Smooth muscle cell (in vitro differentiated cells): ENCODE measurements around the gene SUMO2. TPM values are rescaled to one million over a fixed set of nuclear protein-coding genes. Genes with fewer than 3 reads are reported as not detected.
A peak's percentile ranks its signal among the peaks of the same experiment; 100 is the strongest.

ENCODE experiments used
- DNase-seq: peaks from one replicate; lab custom pipeline; 2025; ENCODE audit not compliant: unreplicated experiment; lab: John Stamatoyannopoulos, UW
- H2AFZ ChIP-seq: fragments of 200-600 bp; sonication (generic); 2 replicates; pipeline ENCODE4 v1.6.0; 2016; ENCODE audit warnings: antibody characterized with exemption, low read depth, mild to moderate bottlenecking
- H3F3A ChIP-seq: fragments of 200-600 bp; sonication (generic); 2 replicates; pipeline ENCODE4 v1.6.0; 2017; ENCODE audit warnings: antibody characterized with exemption, low read depth
- H3K27ac ChIP-seq: fragments of 200-600 bp; sonication (generic); 2 replicates; pipeline ENCODE4 v1.5.1; 2016; ENCODE audit warnings: low read depth, mild to moderate bottlenecking
- H3K27me3 ChIP-seq: fragments of 200-600 bp; sonication (generic); 2 replicates; pipeline ENCODE4 v1.6.1; 2016; ENCODE audit warnings: low read depth, mild to moderate bottlenecking
- H3K36me3 ChIP-seq: fragments of 200-600 bp; sonication (generic); 2 replicates; pipeline ENCODE4 v1.5.1; 2016; ENCODE audit warnings: low read depth
- H3K4me1 ChIP-seq: fragments of 200-600 bp; sonication (generic); 2 replicates; pipeline ENCODE4 v1.5.1; 2016; ENCODE audit warnings: low read depth
- H3K4me2 ChIP-seq: fragments of 200-600 bp; sonication (generic); 2 replicates; pipeline ENCODE4 v1.6.0; 2016; ENCODE audit warnings: mild to moderate bottlenecking
- H3K4me3 ChIP-seq: fragments of 200-600 bp; sonication (generic); 2 replicates; pipeline ENCODE4 v1.5.1; 2016; ENCODE audit warnings: mild to moderate bottlenecking
- H3K79me2 ChIP-seq: fragments of 200-600 bp; sonication (generic); 2 replicates; pipeline ENCODE4 v1.6.0; 2016; ENCODE audit warnings: low read depth, mild to moderate bottlenecking
- H3K9ac ChIP-seq: fragments of 200-600 bp; sonication (generic); 2 replicates; pipeline ENCODE4 v1.6.0; 2016; ENCODE audit warnings: low read depth
- H3K9me3 ChIP-seq: fragments of 200-600 bp; sonication (generic); replicated peaks from 2 replicates; pipeline ENCODE4 v1.5.1; 2016; ENCODE audit warnings: low read depth
- H4K20me1 ChIP-seq: fragments of 200-600 bp; sonication (generic); 2 replicates; pipeline ENCODE4 v1.6.0; 2016; ENCODE audit warnings: low read depth
- CTCF ChIP-seq: fragments of 200-600 bp; sonication (generic); IDR thresholded peaks from 2 replicates; pipeline ENCODE4 v1.5.1; 2017; ENCODE audit warnings: borderline replicate concordance, mild to moderate bottlenecking, antibody characterized with exemption; ENCODE audit not compliant: insufficient read depth, poor library complexity, severe bottlenecking
- WGBS: methylation state at CpG from one replicate; pipeline ENCODE4 v1.1.7; 2016; ENCODE audit warnings: low lambda C conversion rate; 5-methylcytosine and 5-hydroxymethylcytosine counted together
- polyA plus RNA-seq: library from polyadenylated mRNA; unstranded; fragments of >200 nt; fragmentation: Nextera tagmentation; extraction: Ambion mirVana; gene quantifications from 2 replicates; pipeline ENCODE4 v1.2.1, GENCODE V29; 2016
- total RNA-seq: library from RNA; depleted of rRNA; stranded (reverse); fragments of >200 nt; gene quantifications from 2 replicates; pipeline ENCODE4 v1.2.3, GENCODE V29; 2014

The SUMO2 gene
- total and polyA plus RNA-seq, 2 experiments from 2014 or later: 111 to 419 TPM

- H3K79me2 ChIP-seq: peaks cover 57% of the 10 kb centered on the region
These were observed 29.6 kb downstream of the SUMO2 start for GRCh38 chr17:75152922-75153779.

GRCh38 chr17:75152523-75152921, 30.2 kb downstream of the SUMO2 start:
- Histone ChIP-seq H3K36me3 (peaks cover 4% of the 10 kb centered on the region), H3K79me2 (peaks cover 63% of the 10 kb centered on the region), H3K27me3 (no peaks in the 10 kb centered on the region), H4K20me1 (peaks cover 52% of the 10 kb centered on the region), H3F3A (peaks cover 10% of the 10 kb centered on the region), H3K9me3 (no peaks in the 10 kb centered on the region), H3K4me2 (peak overlapping the region; percentile 91), H3K9ac (peak overlapping the region; percentile 76), H2AFZ (no peak overlapping the region), H3K4me3 (peak overlapping the region; percentile 84), H3K4me1 (peaks cover 20% of the 10 kb centered on the region), H3K27ac (peak overlapping the region; percentile 4)
- DNase-seq: no peak
- WGBS: 29% methylated on average over 6 of the region's 6 CpGs
- no peak for TF ChIP-seq CTCF

More at GRCh38 chr17:75152922-75153779, 29.6 kb downstream of the SUMO2 start:
- H3K9me3 ChIP-seq: no peaks in the 10 kb centered on the region
- WGBS: under 1% methylated on average over 28 of the region's 28 CpGs
- peak overlapping the region; percentile 4 for H3K27ac ChIP-seq
- no peaks in the 10 kb centered on the region for H3K36me3 ChIP-seq
- H3K4me1 ChIP-seq: peaks cover 20% of the 10 kb centered on the region
- peak overlapping the region; percentile 84 for H3K4me3 ChIP-seq
- H4K20me1 ChIP-seq: peaks cover 46% of the 10 kb centered on the region
- no peak for DNase-seq
- H3K4me2 ChIP-seq: peak overlapping the region; percentile 91
- H2AFZ ChIP-seq: no peak overlapping the region
- no peak for TF ChIP-seq CTCF
- no peaks in the 10 kb centered on the region for H3K27me3 ChIP-seq
- H3F3A ChIP-seq: peaks cover 10% of the 10 kb centered on the region
- H3K9ac ChIP-seq: peak overlapping the region; percentile 76

GRCh38 chr17:75151930-75152329, 30.8 kb downstream of the SUMO2 start:
- peak overlapping the region; percentile 76 for H3K9ac ChIP-seq

More at GRCh38 chr17:75151930-75152329, 30.8 kb downstream of the SUMO2 start:
- peaks cover 10% of the 10 kb centered on the region for H3F3A ChIP-seq
- 75% methylated on average over 6 of the region's 6 CpGs for WGBS
- peaks cover 20% of the 10 kb centered on the region for H3K4me1 ChIP-seq
- peaks cover 10% of the 10 kb centered on the region for H3K36me3 ChIP-seq
- H4K20me1 ChIP-seq: peaks cover 58% of the 10 kb centered on the region
- H3K4me3 ChIP-seq: peak overlapping the region; percentile 84
- TF ChIP-seq CTCF: no peak
- peaks cover 68% of the 10 kb centered on the region for H3K79me2 ChIP-seq
- no peaks in the 10 kb centered on the region for H3K9me3 ChIP-seq
- no peak overlapping the region for H2AFZ ChIP-seq
- no peak overlapping the region for H3K27ac ChIP-seq
- DNase-seq: no peak
- H3K27me3 ChIP-seq: no peaks in the 10 kb centered on the region
- peak overlapping the region; percentile 91 for H3K4me2 ChIP-seq
